GM12874 (cell line): ENCODE data around the gene PTPN18.

Experiments used
- CTCF ChIP-seq: IDR thresholded peaks from 2 replicates; pipeline ENCODE4 v1.5.1; 2011; ENCODE audit warnings: low read depth, mild to moderate bottlenecking, control low read depth, low read length, moderate library complexity; ENCODE audit not compliant: insufficient read depth

The PTPN18 gene

GRCh38 chr2:130319536-130319935 lies 36.3 kb upstream of the PTPN18 start:
- no peak for TF ChIP-seq CTCF

DNA sequence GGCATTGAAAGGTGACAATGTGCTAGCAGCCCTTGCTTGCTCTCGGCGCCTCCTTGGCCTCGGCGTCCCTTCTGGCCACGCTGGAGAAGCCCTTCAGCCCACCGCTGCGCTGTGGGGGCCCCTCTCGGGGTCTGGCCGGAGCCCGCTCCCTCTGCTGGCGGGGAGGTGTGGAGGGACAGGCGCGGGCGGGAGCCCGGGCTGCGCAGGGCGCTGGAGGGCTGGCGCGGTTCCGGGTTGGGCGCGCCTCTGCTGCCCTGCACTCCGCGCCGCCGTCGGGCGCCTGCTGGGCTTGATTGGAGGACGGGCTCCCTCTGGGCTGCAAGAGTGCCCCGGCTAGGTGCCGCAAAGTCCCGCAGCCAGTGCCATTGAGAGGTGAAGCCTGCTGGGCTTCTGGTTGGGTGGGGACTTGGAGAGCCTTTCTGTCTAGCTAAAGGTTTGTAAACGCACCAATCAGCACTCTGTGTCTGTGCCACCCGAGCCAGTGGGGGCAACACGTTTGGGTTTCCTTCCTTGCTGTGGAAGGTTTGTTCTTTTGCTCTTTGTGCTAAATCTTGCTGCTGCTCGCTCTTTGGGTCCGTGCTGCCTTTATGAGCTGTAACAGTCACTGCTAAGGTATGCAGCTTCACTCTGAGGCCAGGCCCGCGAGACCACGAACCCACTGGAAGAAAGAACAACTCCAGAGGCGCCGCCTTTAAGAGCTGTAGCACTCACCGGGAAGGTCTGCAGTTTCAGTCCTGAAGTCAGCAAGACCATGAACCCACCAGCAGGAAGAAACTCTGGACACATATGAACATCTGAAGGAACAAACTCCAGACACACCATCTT lies 27.9 kb upstream of the PTPN18 start:
- TF ChIP-seq CTCF: no peak

DNA sequence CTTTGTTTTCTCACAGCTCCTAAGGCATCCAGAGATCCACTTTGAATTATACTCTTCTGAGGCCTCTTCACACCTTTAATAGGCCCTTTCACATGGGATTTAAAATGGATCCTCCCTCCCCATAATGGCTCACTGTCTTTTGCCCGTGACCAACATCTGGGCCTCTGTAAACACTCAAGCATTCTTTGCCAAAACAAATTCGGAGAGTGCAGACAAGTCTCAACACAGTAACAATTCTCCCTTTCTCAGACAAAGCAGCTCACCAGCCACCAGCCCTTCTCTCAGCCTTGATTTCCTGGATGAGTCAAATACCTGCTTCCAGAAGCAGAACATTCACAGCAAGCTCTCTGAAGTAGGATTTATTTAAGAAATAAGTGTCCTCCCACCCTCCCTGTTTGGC lies 27.1 kb upstream of the PTPN18 start:
- no peak for TF ChIP-seq CTCF

DNA sequence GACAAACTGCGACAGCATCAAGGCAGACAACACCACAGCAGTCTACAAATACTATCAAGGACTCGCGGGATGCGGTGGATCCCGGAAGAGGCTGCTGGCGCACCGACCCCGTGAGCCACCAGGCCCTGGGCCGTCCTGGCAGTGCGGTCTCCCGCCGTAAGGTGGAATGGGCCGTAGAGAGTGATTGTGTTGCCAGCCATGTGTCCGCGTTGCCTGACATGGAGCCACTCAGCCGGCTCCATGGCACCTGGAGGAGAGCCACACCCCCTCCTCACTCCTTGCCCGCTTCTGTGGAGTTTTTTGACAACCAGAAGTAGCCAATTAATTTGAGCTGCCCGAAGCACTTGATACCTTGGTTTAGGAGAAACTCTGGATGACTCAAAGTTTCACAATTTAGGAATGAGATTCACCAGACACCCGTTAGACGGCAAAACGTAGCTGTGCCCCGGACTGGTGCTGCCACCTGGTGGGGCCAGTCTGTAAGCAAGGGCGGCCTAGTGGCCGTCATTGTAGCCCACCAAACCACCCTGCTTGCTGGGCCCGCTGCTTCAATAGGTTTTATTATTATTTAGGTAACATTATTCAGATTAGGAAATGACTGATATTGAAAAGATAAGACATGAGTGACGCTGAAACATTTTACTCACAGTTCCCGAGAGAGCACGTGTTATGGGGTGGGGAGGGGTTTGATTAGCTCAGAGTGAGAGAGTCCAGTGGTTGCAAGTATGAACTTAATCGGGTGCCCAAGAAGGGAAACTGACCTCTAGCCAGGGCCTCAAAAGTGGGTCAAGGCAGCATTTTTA lies 23.4 kb upstream of the PTPN18 start:
- peak; percentile 87 for TF ChIP-seq CTCF

DNA sequence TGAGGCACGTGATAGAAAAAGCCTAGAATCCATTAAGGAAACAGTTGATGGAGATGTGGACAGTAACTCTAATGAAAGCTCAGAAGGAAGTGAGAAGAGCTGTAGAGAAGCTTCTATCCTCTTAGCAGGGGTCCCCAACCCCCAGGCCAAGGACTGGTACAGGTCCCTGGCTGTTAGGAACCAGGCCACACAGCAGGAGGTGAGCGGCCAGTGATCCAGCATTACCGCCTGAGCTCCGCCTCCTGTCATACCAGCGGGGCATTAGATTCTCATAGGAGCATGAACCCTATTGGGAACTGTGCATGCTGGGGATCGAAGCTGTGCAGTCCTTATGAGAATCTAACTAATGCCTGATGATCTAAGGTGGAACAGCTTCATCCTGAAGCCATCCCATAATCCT lies 21.8 kb upstream of the PTPN18 start:
- no peak for TF ChIP-seq CTCF

GRCh38 chr2:130335226-130335625 lies 20.6 kb upstream of the PTPN18 start:
- TF ChIP-seq CTCF: no peak

- TF ChIP-seq CTCF: no peak
These were observed 19.5 kb upstream of the PTPN18 start for GRCh38 chr2:130336150-130336876.
